Liver (tissue), 9 donors: ENCODE measurements around the gene MED16. TPM values are rescaled to one million over a fixed set of nuclear protein-coding genes. Genes with fewer than 3 reads are reported as not detected.

Experiments
- DNase-seq: peaks from one replicate; pipeline ENCODE4 v3.0.0-alpha.2; 2017; ENCODE audit warnings: low spot score
- H3K27ac ChIP-seq, 2 donors: one replicate each; pipeline ENCODE4 v1.7.0; 2013; ENCODE audit warnings: inconsistent platforms in 2 of 2, low read length in 2 of 2, control low read depth in 1 of 2, low read depth in 1 of 2, mild to moderate bottlenecking in 1 of 2
- H3K27me3 ChIP-seq, 4 donors: one replicate each; pipeline versions ENCODE4 v1.6.1 to v1.7.0; 2013; ENCODE audit warnings: low read length in 3 of 4, inconsistent platforms in 1 of 4, mild to moderate bottlenecking in 1 of 4, moderate library complexity in 1 of 4; ENCODE audit not compliant: control insufficient read depth in 4 of 4, insufficient read depth in 4 of 4
- H3K36me3 ChIP-seq, 4 donors: one replicate each; pipeline versions ENCODE4 v1.6.1 to v1.7.0; 2013; ENCODE audit warnings: low read length in 3 of 4, mild to moderate bottlenecking in 3 of 4, low read depth in 1 of 4, moderate library complexity in 1 of 4; ENCODE audit not compliant: control insufficient read depth in 4 of 4, insufficient read depth in 3 of 4
- H3K4me1 ChIP-seq, 4 donors: one replicate each; pipeline versions ENCODE4 v1.6.1 to v1.7.0; 2013; ENCODE audit warnings: low read length in 3 of 4, mild to moderate bottlenecking in 3 of 4, moderate library complexity in 1 of 4; ENCODE audit not compliant: control insufficient read depth in 4 of 4, insufficient read depth in 4 of 4
- H3K4me3 ChIP-seq, 3 donors: one replicate each; pipeline versions ENCODE4 v1.6.1 to v1.7.0; 2013; ENCODE audit warnings: low read length in 3 of 3, control low read depth in 1 of 3, low read depth in 1 of 3, mild to moderate bottlenecking in 1 of 3
- H3K9ac ChIP-seq, 2 donors: one replicate each; pipeline ENCODE4 v1.7.0; 2013; ENCODE audit warnings: low read length in 2 of 2, mild to moderate bottlenecking in 2 of 2, moderate library complexity in 2 of 2, control low read depth in 1 of 2, low read depth in 1 of 2
- H3K9me3 ChIP-seq, 4 donors: one replicate each; pipeline versions ENCODE4 v1.6.1 to v1.7.0; 2013; ENCODE audit warnings: low read length in 3 of 4; ENCODE audit not compliant: control insufficient read depth in 4 of 4
- EGR1 ChIP-seq, 2 donors: IDR thresholded peaks; 2 replicates each; pipeline ENCODE4 v1.6.1; 2016 to 2018; ENCODE audit warnings: antibody characterized with exemption in 2 of 2, low read depth in 2 of 2
- FOXA1 ChIP-seq: IDR thresholded peaks from 2 replicates; pipeline ENCODE4 v1.6.1; 2016; ENCODE audit warnings: antibody characterized with exemption
- FOXA2 ChIP-seq: IDR thresholded peaks from 2 replicates; pipeline ENCODE4 v1.6.1; 2016; ENCODE audit warnings: antibody characterized with exemption
- GABPA ChIP-seq, 2 donors: IDR thresholded peaks in 1 of 2; conservative IDR thresholded peaks in 1 of 2; 2 replicates each; pipeline ENCODE4 v1.6.1; 2016; ENCODE audit warnings: antibody characterized with exemption in 2 of 2, mild to moderate bottlenecking in 1 of 2, moderate library complexity in 1 of 2
- HNF4A ChIP-seq, 2 donors: conservative IDR thresholded peaks; 2 replicates each; pipeline ENCODE4 v1.6.1; 2016; ENCODE audit warnings: antibody characterized with exemption in 2 of 2, mild to moderate bottlenecking in 2 of 2
- HNF4G ChIP-seq: IDR thresholded peaks from 2 replicates; pipeline ENCODE4 v1.6.1; 2016; ENCODE audit warnings: antibody characterized with exemption
- JUND ChIP-seq, 2 donors: IDR thresholded peaks; 2 replicates each; pipeline ENCODE4 v1.6.1; 2016; ENCODE audit warnings: antibody characterized with exemption in 2 of 2
- NR2F2 ChIP-seq: IDR thresholded peaks from 2 replicates; pipeline ENCODE4 v1.6.1; 2016; ENCODE audit warnings: antibody characterized with exemption
- RAD21 ChIP-seq, 2 donors: IDR thresholded peaks; 2 replicates each; pipeline ENCODE4 v1.6.1; 2016; ENCODE audit warnings: antibody characterized with exemption in 2 of 2, mild to moderate bottlenecking in 2 of 2
- RXRA ChIP-seq, 2 donors: IDR thresholded peaks; 2 replicates each; pipeline ENCODE4 v1.6.1; 2017 to 2018; ENCODE audit warnings: antibody characterized with exemption in 2 of 2, mild to moderate bottlenecking in 1 of 2
- SP1 ChIP-seq: IDR thresholded peaks from 2 replicates; pipeline ENCODE4 v1.6.1; 2018; ENCODE audit warnings: antibody characterized with exemption, mild to moderate bottlenecking
- TAF1 ChIP-seq: conservative IDR thresholded peaks from 2 replicates; pipeline ENCODE4 v1.6.1; 2016; ENCODE audit warnings: antibody characterized with exemption, mild to moderate bottlenecking
- YY1 ChIP-seq: IDR thresholded peaks from 2 replicates; pipeline ENCODE4 v1.6.1; 2016; ENCODE audit warnings: antibody characterized with exemption, mild to moderate bottlenecking
- WGBS: extraction: QIAGEN DNeasy Blood & Tissue Kit; methylation state at CpG from one replicate; pipeline ENCODE4 v1.1.7; 2013; 5-methylcytosine and 5-hydroxymethylcytosine counted together
- polyA plus RNA-seq, 2 donors: library from polyadenylated mRNA; stranded (reverse) in 1 of 2; unstranded in 1 of 2; fragments of 200-250 nt in 1 of 2; fragments of >200 nt in 1 of 2; fragmentation: Nextera tagmentation in 1 of 2; extraction: Ambion mirVana in 1 of 2; gene quantifications; one replicate each; pipeline versions ENCODE4 v1.2.1 to v1.2.3, GENCODE V29; 2013 to 2015
- total RNA-seq, 2 donors: library from RNA; depleted of rRNA; stranded (reverse); fragments of >200 nt; gene quantifications; one replicate each; pipeline ENCODE4 v1.2.3, GENCODE V29; 2014
- TF ChIP-seq, protein P1 (sequence below): IDR thresholded peaks from 2 replicates; pipeline ENCODE4 v1.6.1; 2016; ENCODE audit warnings: antibody characterized with exemption
- TF ChIP-seq, protein P2 (sequence below): IDR thresholded peaks from 2 replicates; pipeline ENCODE4 v1.6.1; 2016; ENCODE audit warnings: antibody characterized with exemption
- TF ChIP-seq, protein P3 (sequence below): IDR thresholded peaks from 2 replicates; pipeline ENCODE4 v1.6.1; 2016; ENCODE audit warnings: antibody characterized with exemption
- TF ChIP-seq, protein P4 (sequence below): fragments of 150-350 bp; IDR thresholded peaks from 2 replicates; pipeline ENCODE4 v1.5.1; 2017; ENCODE audit warnings: improper control_type of control experiment, low read depth, low read length; ENCODE audit not compliant: missing input control
- TF ChIP-seq, protein P5 (sequence below): IDR thresholded peaks from 2 replicates; pipeline ENCODE4 v1.6.1; 2016; ENCODE audit warnings: antibody characterized with exemption, mild to moderate bottlenecking
- donor health status: healthy.
- donor health status: healthy.
- donor health status: healthy.
- donor health status: healthy.
- donor health status: healthy.

The MED16 gene
- total and polyA plus RNA-seq, 4 donors = 30.6 to 50.5 (median 41.0) TPM

DNA sequence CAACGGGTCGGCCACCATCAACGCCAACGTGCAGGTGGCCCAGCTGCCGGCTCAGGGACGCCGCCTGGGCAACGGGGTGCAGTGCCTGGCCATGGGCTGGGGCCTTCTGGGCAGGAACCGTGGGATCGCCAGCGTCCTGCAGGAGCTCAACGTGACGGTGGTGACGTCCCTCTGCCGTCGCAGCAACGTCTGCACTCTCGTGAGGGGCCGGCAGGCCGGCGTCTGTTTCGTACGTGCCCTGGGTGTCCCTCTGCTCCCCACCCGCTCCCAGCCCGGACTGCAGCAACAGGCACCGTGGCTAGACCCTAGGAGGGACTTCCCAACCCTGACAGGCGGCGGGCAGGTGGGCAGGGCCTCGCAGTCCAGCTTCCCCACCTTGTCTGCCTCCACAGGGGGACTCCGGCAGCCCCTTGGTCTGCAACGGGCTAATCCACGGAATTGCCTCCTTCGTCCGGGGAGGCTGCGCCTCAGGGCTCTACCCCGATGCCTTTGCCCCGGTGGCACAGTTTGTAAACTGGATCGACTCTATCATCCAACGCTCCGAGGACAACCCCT is 37.3 kb downstream of the MED16 start:
- no peak for DNase-seq
- H3K9ac ChIP-seq = no peak overlapping the region
- no peaks in the 10 kb centered on the region for H3K36me3 ChIP-seq
- 75% methylated on average over 40 of the region's 40 CpGs for WGBS
- no peaks in the 10 kb centered on the region for H3K27me3 ChIP-seq
- H3K4me1 ChIP-seq = peaks cover 5 to 11% (median 9%) of the 10 kb centered on the region in 4 donors
- no peaks in the 10 kb centered on the region for H3K9me3 ChIP-seq
- no peak overlapping the region for H3K4me3 ChIP-seq
- H3K27ac ChIP-seq = no peak overlapping the region
- no peak for TF ChIP-seq JUND (IDR thresholded peaks at IDR 0.05)
- TF ChIP-seq, protein P1, sequence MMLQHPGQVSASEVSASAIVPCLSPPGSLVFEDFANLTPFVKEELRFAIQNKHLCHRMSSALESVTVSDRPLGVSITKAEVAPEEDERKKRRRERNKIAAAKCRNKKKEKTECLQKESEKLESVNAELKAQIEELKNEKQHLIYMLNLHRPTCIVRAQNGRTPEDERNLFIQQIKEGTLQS = no peak
- no peak for TF ChIP-seq SP1
- TF ChIP-seq GABPA (IDR thresholded peaks at IDR 0.05 in 1 of 2, conservative IDR thresholded peaks at IDR 0.05 in 1 of 2) = no peak
- TF ChIP-seq, protein P2, sequence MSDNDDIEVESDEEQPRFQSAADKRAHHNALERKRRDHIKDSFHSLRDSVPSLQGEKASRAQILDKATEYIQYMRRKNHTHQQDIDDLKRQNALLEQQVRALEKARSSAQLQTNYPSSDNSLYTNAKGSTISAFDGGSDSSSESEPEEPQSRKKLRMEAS = no peak
- TF ChIP-seq HNF4G = no peak
- TF ChIP-seq RXRA (IDR thresholded peaks at IDR 0.05) = no peak
- TF ChIP-seq, protein P3, sequence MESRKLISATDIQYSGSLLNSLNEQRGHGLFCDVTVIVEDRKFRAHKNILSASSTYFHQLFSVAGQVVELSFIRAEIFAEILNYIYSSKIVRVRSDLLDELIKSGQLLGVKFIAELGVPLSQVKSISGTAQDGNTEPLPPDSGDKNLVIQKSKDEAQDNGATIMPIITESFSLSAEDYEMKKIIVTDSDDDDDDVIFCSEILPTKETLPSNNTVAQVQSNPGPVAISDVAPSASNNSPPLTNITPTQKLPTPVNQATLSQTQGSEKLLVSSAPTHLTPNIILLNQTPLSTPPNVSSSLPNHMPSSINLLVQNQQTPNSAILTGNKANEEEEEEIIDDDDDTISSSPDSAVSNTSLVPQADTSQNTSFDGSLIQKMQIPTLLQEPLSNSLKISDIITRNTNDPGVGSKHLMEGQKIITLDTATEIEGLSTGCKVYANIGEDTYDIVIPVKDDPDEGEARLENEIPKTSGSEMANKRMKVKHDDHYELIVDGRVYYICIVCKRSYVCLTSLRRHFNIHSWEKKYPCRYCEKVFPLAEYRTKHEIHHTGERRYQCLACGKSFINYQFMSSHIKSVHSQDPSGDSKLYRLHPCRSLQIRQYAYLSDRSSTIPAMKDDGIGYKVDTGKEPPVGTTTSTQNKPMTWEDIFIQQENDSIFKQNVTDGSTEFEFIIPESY = no peak
- TF ChIP-seq FOXA2 = no peak
- TF ChIP-seq RAD21 (IDR thresholded peaks at IDR 0.05) = no peak
- TF ChIP-seq, protein P4, sequence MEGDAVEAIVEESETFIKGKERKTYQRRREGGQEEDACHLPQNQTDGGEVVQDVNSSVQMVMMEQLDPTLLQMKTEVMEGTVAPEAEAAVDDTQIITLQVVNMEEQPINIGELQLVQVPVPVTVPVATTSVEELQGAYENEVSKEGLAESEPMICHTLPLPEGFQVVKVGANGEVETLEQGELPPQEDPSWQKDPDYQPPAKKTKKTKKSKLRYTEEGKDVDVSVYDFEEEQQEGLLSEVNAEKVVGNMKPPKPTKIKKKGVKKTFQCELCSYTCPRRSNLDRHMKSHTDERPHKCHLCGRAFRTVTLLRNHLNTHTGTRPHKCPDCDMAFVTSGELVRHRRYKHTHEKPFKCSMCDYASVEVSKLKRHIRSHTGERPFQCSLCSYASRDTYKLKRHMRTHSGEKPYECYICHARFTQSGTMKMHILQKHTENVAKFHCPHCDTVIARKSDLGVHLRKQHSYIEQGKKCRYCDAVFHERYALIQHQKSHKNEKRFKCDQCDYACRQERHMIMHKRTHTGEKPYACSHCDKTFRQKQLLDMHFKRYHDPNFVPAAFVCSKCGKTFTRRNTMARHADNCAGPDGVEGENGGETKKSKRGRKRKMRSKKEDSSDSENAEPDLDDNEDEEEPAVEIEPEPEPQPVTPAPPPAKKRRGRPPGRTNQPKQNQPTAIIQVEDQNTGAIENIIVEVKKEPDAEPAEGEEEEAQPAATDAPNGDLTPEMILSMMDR = no peak
- no peak for TF ChIP-seq EGR1 (IDR thresholded peaks at IDR 0.05; ENCODE audit: low read depth in 2 of 2)
- no peak for TF ChIP-seq FOXA1
- no peak for TF ChIP-seq TAF1
- TF ChIP-seq, protein P5, sequence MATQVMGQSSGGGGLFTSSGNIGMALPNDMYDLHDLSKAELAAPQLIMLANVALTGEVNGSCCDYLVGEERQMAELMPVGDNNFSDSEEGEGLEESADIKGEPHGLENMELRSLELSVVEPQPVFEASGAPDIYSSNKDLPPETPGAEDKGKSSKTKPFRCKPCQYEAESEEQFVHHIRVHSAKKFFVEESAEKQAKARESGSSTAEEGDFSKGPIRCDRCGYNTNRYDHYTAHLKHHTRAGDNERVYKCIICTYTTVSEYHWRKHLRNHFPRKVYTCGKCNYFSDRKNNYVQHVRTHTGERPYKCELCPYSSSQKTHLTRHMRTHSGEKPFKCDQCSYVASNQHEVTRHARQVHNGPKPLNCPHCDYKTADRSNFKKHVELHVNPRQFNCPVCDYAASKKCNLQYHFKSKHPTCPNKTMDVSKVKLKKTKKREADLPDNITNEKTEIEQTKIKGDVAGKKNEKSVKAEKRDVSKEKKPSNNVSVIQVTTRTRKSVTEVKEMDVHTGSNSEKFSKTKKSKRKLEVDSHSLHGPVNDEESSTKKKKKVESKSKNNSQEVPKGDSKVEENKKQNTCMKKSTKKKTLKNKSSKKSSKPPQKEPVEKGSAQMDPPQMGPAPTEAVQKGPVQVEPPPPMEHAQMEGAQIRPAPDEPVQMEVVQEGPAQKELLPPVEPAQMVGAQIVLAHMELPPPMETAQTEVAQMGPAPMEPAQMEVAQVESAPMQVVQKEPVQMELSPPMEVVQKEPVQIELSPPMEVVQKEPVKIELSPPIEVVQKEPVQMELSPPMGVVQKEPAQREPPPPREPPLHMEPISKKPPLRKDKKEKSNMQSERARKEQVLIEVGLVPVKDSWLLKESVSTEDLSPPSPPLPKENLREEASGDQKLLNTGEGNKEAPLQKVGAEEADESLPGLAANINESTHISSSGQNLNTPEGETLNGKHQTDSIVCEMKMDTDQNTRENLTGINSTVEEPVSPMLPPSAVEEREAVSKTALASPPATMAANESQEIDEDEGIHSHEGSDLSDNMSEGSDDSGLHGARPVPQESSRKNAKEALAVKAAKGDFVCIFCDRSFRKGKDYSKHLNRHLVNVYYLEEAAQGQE = no peak
- no peak for TF ChIP-seq NR2F2

DNA sequence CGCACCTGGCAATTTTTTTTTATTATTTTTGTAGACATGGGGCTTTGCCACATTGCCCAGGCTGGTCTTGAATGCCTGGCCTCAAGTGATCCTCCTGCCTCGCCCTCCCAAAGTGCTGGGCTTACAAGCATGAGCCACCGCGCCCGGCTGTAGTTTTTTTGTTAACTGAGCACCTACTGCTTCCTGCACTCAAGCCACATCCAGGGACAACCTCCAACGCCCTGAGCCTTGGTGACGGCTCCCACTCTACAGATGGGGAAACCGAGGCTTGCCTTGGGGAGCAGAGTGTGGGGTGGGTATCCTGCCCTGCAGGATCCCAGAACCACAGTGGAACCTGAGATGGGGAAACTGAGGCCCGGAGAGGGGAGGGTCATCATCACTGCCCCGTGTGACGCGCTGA is 37.8 kb downstream of the MED16 start:
- Histone ChIP-seq H3K36me3 (no peaks in the 10 kb centered on the region), H3K9ac (no peak overlapping the region), H3K27me3 (no peaks in the 10 kb centered on the region), H3K4me3 (no peak overlapping the region), H3K27ac (no peak overlapping the region), H3K4me1 (peaks cover 5 to 12% (median 8%) of the 10 kb centered on the region in 4 donors), H3K9me3 (no peaks in the 10 kb centered on the region)
- WGBS = 80% methylated on average over 12 of the region's 12 CpGs
- DNase-seq = no peak
- TF ChIP-seq, protein P3 = no peak
- TF ChIP-seq JUND (IDR thresholded peaks at IDR 0.05) (no peak), RAD21 (IDR thresholded peaks at IDR 0.05) (no peak), SP1 (no peak), GABPA (IDR thresholded peaks at IDR 0.05 in 1 of 2, conservative IDR thresholded peaks at IDR 0.05 in 1 of 2) (no peak), FOXA1 (no peak), FOXA2 (no peak), HNF4G (no peak), YY1 (no peak), TAF1 (no peak), HNF4A (conservative IDR thresholded peaks at IDR 0.05) (no peak), NR2F2 (no peak)
- TF ChIP-seq, protein P1 = no peak
